Activated gamma-delta T cell treated with Interleukin-2 at 50 U/mL for 16 hours (primary cell): Measurements from ENCODE around the gene GOLGA8T.
"Not testable (repeated sequence)": the region's sequence is repeated elsewhere in the genome, so short reads cannot be mapped to it uniquely, and the experiment has no call there.

Experiments
- DNase-seq: peaks from one replicate; pipeline ENCODE4 v3.0.0-alpha.2; 2020

The GOLGA8T gene

DNA sequence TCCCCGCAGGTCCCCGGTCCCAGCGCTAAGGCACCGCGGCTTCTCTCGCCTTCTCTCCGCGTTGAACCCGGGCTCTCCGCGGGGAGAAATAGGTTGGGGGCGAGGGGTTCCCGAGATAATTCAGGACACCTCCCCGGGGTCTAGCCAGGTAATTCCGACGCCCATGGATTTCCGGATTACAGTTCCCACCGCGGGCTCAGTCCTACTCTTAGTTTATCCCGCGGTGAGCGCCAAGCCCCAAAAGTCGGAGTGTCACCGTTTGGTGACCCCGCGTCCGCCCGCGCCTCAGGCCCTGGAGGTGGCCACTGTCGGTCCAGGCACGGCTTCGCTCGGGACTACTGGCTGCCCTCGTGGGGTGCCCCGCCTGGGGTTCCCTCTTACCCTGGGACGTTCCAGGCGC is 56.8 kb downstream of the GOLGA8T start:
- not testable (repeated sequence) for DNase-seq

DNA sequence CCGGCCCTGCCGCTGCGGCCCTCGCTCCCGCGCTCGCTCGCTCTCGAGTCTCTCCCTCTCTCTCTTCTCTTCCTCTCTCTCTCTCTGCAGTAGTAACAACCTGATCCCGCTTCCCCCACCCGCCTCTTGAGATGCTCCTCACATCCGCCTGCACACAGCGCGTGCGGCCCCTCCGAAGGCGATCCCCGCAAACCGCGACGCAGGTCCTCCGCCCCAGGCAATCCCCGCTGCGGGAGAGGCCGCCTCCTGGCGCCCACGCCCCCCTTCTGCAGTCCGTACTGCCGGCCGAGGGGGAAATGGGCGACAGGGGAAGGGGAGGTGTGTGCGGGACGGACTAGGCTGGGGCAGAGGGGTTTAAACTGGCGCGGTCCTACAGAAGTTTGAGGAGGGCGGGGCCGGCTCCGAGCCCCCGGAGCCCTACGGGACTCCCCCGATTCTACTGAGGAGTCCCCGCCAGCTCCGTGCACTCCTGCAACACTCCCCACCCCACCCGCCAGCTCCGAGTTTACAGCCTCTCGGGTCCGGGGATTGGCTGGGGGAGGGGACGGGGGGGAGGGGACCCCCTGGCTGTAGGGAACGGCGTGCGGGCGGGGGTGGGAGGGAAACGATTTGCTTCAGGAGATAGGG is 57.4 kb downstream of the GOLGA8T start:
- not testable (repeated sequence) for DNase-seq

DNA sequence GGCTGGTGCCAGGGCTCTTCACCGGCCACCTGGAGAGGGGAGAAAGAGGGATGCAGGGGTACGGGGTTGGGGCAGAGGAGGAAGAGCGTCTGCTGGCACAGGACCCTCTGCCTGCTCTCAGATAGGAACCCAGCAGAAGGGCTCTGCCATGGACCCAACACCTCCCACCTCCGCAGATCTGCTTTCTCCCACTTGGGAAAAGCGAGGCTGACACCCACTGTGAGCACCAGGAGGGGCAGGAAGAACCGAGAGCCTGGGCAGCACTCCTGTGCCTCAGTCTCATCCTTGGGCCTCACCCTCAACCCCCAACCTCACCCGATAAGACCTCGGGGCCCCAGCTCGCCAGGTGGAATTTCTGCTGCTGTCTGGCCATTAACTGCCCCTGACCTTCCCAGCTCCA is 58.0 kb downstream of the GOLGA8T start:
- not testable (repeated sequence) for DNase-seq
